ENCODE measurements around the gene HNRNPA3. TPM values are rescaled to one million over a fixed set of nuclear protein-coding genes. Genes with fewer than 3 reads are reported as not detected.

Gene HNRNPA3
- total and polyA plus RNA-seq, 2 donors: 30.9 to 228 TPM

- over 99% methylated on average over 2 of the region's 2 CpGs for WGBS
- Histone ChIP-seq H3K36me3 (ENCODE audit: control insufficient read depth in 2 of 2, insufficient read depth in 2 of 2, low read length in 1 of 2) (peaks cover 0 to 14% of the 10 kb centered on the region in 2 donors), H3K27ac (ENCODE audit: low read depth in 1 of 2, low read length in 1 of 2) (no peak overlapping the region), H3K27me3 (ENCODE audit: control insufficient read depth in 2 of 2, insufficient read depth in 1 of 2, low read length in 1 of 2) (no peaks in the 10 kb centered on the region), H3K9me3 (ENCODE audit: control insufficient read depth in 2 of 2, insufficient read depth in 1 of 2, low read length in 1 of 2) (no peaks in the 10 kb centered on the region), H3K4me3 (ENCODE audit: low read length in 2 of 2) (no peak overlapping the region), H3K4me1 (ENCODE audit: control insufficient read depth in 2 of 2, insufficient read depth in 2 of 2, low read length in 2 of 2) (peaks cover 16 to 31% of the 10 kb centered on the region in 2 donors)
- DNase-seq (ENCODE audit: low read depth in 6 of 9, low spot score in 9 of 9): no peak
Observed at GRCh38 chr2:177256026-177256425, 43.4 kb downstream of the HNRNPA3 start.

GRCh38 chr2:177256695-177257094 is 44.1 kb downstream of the HNRNPA3 start:
- H3K4me3 ChIP-seq (ENCODE audit: low read length in 2 of 2): no peak overlapping the region
- H3K9me3 ChIP-seq (ENCODE audit: control insufficient read depth in 2 of 2, insufficient read depth in 1 of 2, low read length in 1 of 2): no peaks in the 10 kb centered on the region
- no peaks in the 10 kb centered on the region for H3K27me3 ChIP-seq (ENCODE audit: control insufficient read depth in 2 of 2, insufficient read depth in 1 of 2, low read length in 1 of 2)
- H3K27ac ChIP-seq (ENCODE audit: low read depth in 1 of 2, low read length in 1 of 2): peak overlapping the region in 1 of 2 donors; percentile 36
- 66% methylated on average over 3 of the region's 3 CpGs for WGBS
- DNase-seq (ENCODE audit: low read depth in 6 of 9, low spot score in 9 of 9): no peak
- peaks cover 21 to 31% of the 10 kb centered on the region in 2 donors for H3K4me1 ChIP-seq (ENCODE audit: control insufficient read depth in 2 of 2, insufficient read depth in 2 of 2, low read length in 2 of 2)
- H3K36me3 ChIP-seq (ENCODE audit: control insufficient read depth in 2 of 2, insufficient read depth in 2 of 2, low read length in 1 of 2): peaks cover 0 to 9% of the 10 kb centered on the region in 2 donors

GRCh38 chr2:177257471-177257870 is 44.9 kb downstream of the HNRNPA3 start:
- no peaks in the 10 kb centered on the region for H3K9me3 ChIP-seq (ENCODE audit: control insufficient read depth in 2 of 2, insufficient read depth in 1 of 2, low read length in 1 of 2)
- H3K4me3 ChIP-seq (ENCODE audit: low read length in 2 of 2): no peak overlapping the region
- WGBS: 97% methylated on average over 5 of the region's 5 CpGs
- no peak for DNase-seq (ENCODE audit: low read depth in 6 of 9, low spot score in 9 of 9)
- no peaks in the 10 kb centered on the region for H3K27me3 ChIP-seq (ENCODE audit: control insufficient read depth in 2 of 2, insufficient read depth in 1 of 2, low read length in 1 of 2)
- H3K4me1 ChIP-seq (ENCODE audit: control insufficient read depth in 2 of 2, insufficient read depth in 2 of 2, low read length in 2 of 2): peaks cover 24 to 31% of the 10 kb centered on the region in 2 donors
- H3K36me3 ChIP-seq (ENCODE audit: control insufficient read depth in 2 of 2, insufficient read depth in 2 of 2, low read length in 1 of 2): peaks cover 0 to 9% of the 10 kb centered on the region in 2 donors
- H3K27ac ChIP-seq (ENCODE audit: low read depth in 1 of 2, low read length in 1 of 2): peak overlapping the region in 1 of 2 donors; percentile 15

GRCh38 chr2:177258059-177258458 is 45.5 kb downstream of the HNRNPA3 start:
- H3K4me3 ChIP-seq (ENCODE audit: low read length in 2 of 2): no peak overlapping the region
- WGBS: over 99% methylated on average over 2 of the region's 2 CpGs
- no peak overlapping the region for H3K27ac ChIP-seq (ENCODE audit: low read depth in 1 of 2, low read length in 1 of 2)
- no peaks in the 10 kb centered on the region for H3K9me3 ChIP-seq (ENCODE audit: control insufficient read depth in 2 of 2, insufficient read depth in 1 of 2, low read length in 1 of 2)
- DNase-seq (ENCODE audit: low read depth in 6 of 9, low spot score in 9 of 9): no peak
- peaks cover 21 to 27% of the 10 kb centered on the region in 2 donors for H3K4me1 ChIP-seq (ENCODE audit: control insufficient read depth in 2 of 2, insufficient read depth in 2 of 2, low read length in 2 of 2)
- H3K36me3 ChIP-seq (ENCODE audit: control insufficient read depth in 2 of 2, insufficient read depth in 2 of 2, low read length in 1 of 2): peaks cover 0 to 9% of the 10 kb centered on the region in 2 donors
- H3K27me3 ChIP-seq (ENCODE audit: control insufficient read depth in 2 of 2, insufficient read depth in 1 of 2, low read length in 1 of 2): no peaks in the 10 kb centered on the region

GRCh38 chr2:177260379-177260778 is 47.8 kb downstream of the HNRNPA3 start:
- peaks cover 18 to 24% of the 10 kb centered on the region in 2 donors for H3K4me1 ChIP-seq (ENCODE audit: control insufficient read depth in 2 of 2, insufficient read depth in 2 of 2, low read length in 2 of 2)
- 91% methylated on average over 1 of the region's 1 CpG for WGBS
- H3K9me3 ChIP-seq (ENCODE audit: control insufficient read depth in 2 of 2, insufficient read depth in 1 of 2, low read length in 1 of 2): no peaks in the 10 kb centered on the region
- H3K27ac ChIP-seq (ENCODE audit: low read depth in 1 of 2, low read length in 1 of 2): no peak overlapping the region
- DNase-seq (ENCODE audit: low read depth in 6 of 9, low spot score in 9 of 9): no peak
- no peak overlapping the region for H3K4me3 ChIP-seq (ENCODE audit: low read length in 2 of 2)
- no peaks in the 10 kb centered on the region for H3K27me3 ChIP-seq (ENCODE audit: control insufficient read depth in 2 of 2, insufficient read depth in 1 of 2, low read length in 1 of 2)
- H3K36me3 ChIP-seq (ENCODE audit: control insufficient read depth in 2 of 2, insufficient read depth in 2 of 2, low read length in 1 of 2): no peaks in the 10 kb centered on the region

- H3K27ac ChIP-seq (ENCODE audit: low read depth in 1 of 2, low read length in 1 of 2): no peak overlapping the region
- peaks cover 20 to 21% of the 10 kb centered on the region in 2 donors for H3K4me1 ChIP-seq (ENCODE audit: control insufficient read depth in 2 of 2, insufficient read depth in 2 of 2, low read length in 2 of 2)
- H3K9me3 ChIP-seq (ENCODE audit: control insufficient read depth in 2 of 2, insufficient read depth in 1 of 2, low read length in 1 of 2): no peaks in the 10 kb centered on the region
- H3K27me3 ChIP-seq (ENCODE audit: control insufficient read depth in 2 of 2, insufficient read depth in 1 of 2, low read length in 1 of 2): no peaks in the 10 kb centered on the region
- peak overlapping the region; percentile 36 to 90 for H3K4me3 ChIP-seq (ENCODE audit: low read length in 2 of 2)
- WGBS: 70% methylated on average over 5 of the region's 5 CpGs
- no peaks in the 10 kb centered on the region for H3K36me3 ChIP-seq (ENCODE audit: control insufficient read depth in 2 of 2, insufficient read depth in 2 of 2, low read length in 1 of 2)
- DNase-seq (ENCODE audit: low read depth in 6 of 9, low spot score in 9 of 9): no peak
Observed at GRCh38 chr2:177261116-177262060, 48.8 kb downstream of the HNRNPA3 start.

- no peaks in the 10 kb centered on the region for H3K36me3 ChIP-seq (ENCODE audit: control insufficient read depth in 2 of 2, insufficient read depth in 2 of 2, low read length in 1 of 2)
- DNase-seq (ENCODE audit: low read depth in 6 of 9, low spot score in 9 of 9): peak in 1 of 9 donors; percentile 25
- no peaks in the 10 kb centered on the region for H3K9me3 ChIP-seq (ENCODE audit: control insufficient read depth in 2 of 2, insufficient read depth in 1 of 2, low read length in 1 of 2)
- peak overlapping the region; percentile 36 to 90 for H3K4me3 ChIP-seq (ENCODE audit: low read length in 2 of 2)
- no peaks in the 10 kb centered on the region for H3K27me3 ChIP-seq (ENCODE audit: control insufficient read depth in 2 of 2, insufficient read depth in 1 of 2, low read length in 1 of 2)
- H3K27ac ChIP-seq (ENCODE audit: low read depth in 1 of 2, low read length in 1 of 2): peak overlapping the region in 1 of 2 donors; percentile 2
- peaks cover 18 to 21% of the 10 kb centered on the region in 2 donors for H3K4me1 ChIP-seq (ENCODE audit: control insufficient read depth in 2 of 2, insufficient read depth in 2 of 2, low read length in 2 of 2)
- 48% methylated on average over 2 of the region's 2 CpGs for WGBS
Observed at GRCh38 chr2:177262092-177262491, 49.5 kb downstream of the HNRNPA3 start.

GRCh38 chr2:177262958-177263450 is 50.4 kb downstream of the HNRNPA3 start:
- no peaks in the 10 kb centered on the region for H3K9me3 ChIP-seq (ENCODE audit: control insufficient read depth in 2 of 2, insufficient read depth in 1 of 2, low read length in 1 of 2)
- H3K36me3 ChIP-seq (ENCODE audit: control insufficient read depth in 2 of 2, insufficient read depth in 2 of 2, low read length in 1 of 2): no peaks in the 10 kb centered on the region
- H3K4me3 ChIP-seq (ENCODE audit: low read length in 2 of 2): peak overlapping the region; percentile 90 to 96
- H3K27ac ChIP-seq (ENCODE audit: low read depth in 1 of 2, low read length in 1 of 2): peak overlapping the region; percentile 85 to 98
- 2% methylated on average over 6 of the region's 6 CpGs for WGBS
- H3K4me1 ChIP-seq (ENCODE audit: control insufficient read depth in 2 of 2, insufficient read depth in 2 of 2, low read length in 2 of 2): peaks cover 13 to 15% of the 10 kb centered on the region in 2 donors
- H3K27me3 ChIP-seq (ENCODE audit: control insufficient read depth in 2 of 2, insufficient read depth in 1 of 2, low read length in 1 of 2): no peaks in the 10 kb centered on the region
- DNase-seq (ENCODE audit: low read depth in 6 of 9, low spot score in 9 of 9): no peak

All from thymus (tissue), 11 donors.